ENCODE measurements around the gene SMG9. TPM values are rescaled to one million over a fixed set of nuclear protein-coding genes. Genes with fewer than 3 reads are reported as not detected.

SMG9 gene
- total and polyA plus RNA-seq, 2 of the 13 experiments (the other 11 are each of a cell fraction or from before 2014, with no cell fraction given) = 16.1 to 18.7 TPM

DNA sequence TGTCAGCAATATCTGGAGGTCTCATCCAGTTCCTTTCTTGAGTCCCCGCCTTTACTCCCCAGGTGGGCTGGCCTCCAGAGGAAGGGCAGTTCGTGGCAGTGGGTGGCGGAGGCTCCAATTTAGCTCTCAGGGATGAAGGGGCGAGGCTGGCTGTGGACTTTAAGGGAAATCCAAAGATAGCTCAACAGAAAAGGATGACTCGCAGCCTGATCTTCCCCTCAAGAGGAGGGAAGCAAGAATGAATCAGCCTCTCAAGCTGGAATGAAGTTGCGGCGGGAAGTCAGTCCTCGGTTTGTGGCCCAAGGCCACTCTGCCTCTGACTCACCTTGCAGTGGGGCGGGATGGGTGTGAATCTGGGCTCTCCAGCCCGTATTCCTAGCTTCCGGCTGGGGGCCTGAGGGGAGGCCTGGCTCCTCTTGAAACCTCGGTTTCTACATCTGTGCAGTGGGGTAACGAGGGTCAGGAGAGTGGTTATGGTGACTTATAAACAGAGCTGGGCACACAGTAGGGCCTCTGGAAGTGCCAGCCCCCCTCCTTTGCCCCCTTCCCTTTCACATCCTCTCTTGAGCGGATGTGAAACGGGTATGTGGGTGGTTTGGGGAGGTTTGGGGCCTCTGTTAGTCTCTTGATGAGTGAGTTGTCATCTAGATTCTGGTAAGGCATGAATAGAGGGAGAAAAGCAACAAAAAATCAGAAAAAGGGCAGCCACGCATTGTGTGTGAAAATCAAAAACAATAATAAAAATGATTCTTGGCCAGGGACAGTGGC lies 10.5 kb upstream of the SMG9 start (continued):
- TF ChIP-seq, protein P1, sequence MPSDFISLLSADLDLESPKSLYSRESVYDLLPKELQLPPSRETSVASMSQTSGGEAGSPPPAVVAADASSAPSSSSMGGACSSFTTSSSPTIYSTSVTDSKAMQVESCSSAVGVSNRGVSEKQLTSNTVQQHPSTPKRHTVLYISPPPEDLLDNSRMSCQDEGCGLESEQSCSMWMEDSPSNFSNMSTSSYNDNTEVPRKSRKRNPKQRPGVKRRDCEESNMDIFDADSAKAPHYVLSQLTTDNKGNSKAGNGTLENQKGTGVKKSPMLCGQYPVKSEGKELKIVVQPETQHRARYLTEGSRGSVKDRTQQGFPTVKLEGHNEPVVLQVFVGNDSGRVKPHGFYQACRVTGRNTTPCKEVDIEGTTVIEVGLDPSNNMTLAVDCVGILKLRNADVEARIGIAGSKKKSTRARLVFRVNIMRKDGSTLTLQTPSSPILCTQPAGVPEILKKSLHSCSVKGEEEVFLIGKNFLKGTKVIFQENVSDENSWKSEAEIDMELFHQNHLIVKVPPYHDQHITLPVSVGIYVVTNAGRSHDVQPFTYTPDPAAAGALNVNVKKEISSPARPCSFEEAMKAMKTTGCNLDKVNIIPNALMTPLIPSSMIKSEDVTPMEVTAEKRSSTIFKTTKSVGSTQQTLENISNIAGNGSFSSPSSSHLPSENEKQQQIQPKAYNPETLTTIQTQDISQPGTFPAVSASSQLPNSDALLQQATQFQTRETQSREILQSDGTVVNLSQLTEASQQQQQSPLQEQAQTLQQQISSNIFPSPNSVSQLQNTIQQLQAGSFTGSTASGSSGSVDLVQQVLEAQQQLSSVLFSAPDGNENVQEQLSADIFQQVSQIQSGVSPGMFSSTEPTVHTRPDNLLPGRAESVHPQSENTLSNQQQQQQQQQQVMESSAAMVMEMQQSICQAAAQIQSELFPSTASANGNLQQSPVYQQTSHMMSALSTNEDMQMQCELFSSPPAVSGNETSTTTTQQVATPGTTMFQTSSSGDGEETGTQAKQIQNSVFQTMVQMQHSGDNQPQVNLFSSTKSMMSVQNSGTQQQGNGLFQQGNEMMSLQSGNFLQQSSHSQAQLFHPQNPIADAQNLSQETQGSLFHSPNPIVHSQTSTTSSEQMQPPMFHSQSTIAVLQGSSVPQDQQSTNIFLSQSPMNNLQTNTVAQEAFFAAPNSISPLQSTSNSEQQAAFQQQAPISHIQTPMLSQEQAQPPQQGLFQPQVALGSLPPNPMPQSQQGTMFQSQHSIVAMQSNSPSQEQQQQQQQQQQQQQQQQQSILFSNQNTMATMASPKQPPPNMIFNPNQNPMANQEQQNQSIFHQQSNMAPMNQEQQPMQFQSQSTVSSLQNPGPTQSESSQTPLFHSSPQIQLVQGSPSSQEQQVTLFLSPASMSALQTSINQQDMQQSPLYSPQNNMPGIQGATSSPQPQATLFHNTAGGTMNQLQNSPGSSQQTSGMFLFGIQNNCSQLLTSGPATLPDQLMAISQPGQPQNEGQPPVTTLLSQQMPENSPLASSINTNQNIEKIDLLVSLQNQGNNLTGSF (CRISPR knock-in tag; IDR thresholded peaks at IDR 0.05) = no peak
- TF ChIP-seq ETV5 (CRISPR knock-in tag; IDR thresholded peaks at IDR 0.05; ENCODE audit: borderline replicate concordance) (peak; percentile 42; the same call in 1 of the 2 replicates), ZNF430 (CRISPR knock-in tag; IDR thresholded peaks at IDR 0.05) (no peak), ZNF768 (CRISPR knock-in tag; IDR thresholded peaks at IDR 0.05) (no peak), GABPB1 (CRISPR knock-in tag; IDR thresholded peaks at IDR 0.05) (peak; percentile 17; the same call in 1 of the 2 replicates), SAP130 (CRISPR knock-in tag; IDR thresholded peaks at IDR 0.05; ENCODE audit: low read depth) (peak; percentile 19; the same call in 1 of the 2 replicates), PHF5A (CRISPR knock-in tag; IDR thresholded peaks at IDR 0.05; ENCODE audit: low read depth, unreplicated experiment) (no peak), ZXDC (CRISPR knock-in tag; IDR thresholded peaks at IDR 0.05) (no peak), ZNF510 (CRISPR knock-in tag; IDR thresholded peaks at IDR 0.05; ENCODE audit: low read depth) (no peak), DDIT3 (CRISPR knock-in tag; IDR thresholded peaks at IDR 0.05) (no peak), FOSL2 (CRISPR knock-in tag; IDR thresholded peaks at IDR 0.05) (peak; percentile 85), MTF1 (CRISPR knock-in tag; IDR thresholded peaks at IDR 0.05) (no peak), ZFP62 (CRISPR knock-in tag; IDR thresholded peaks at IDR 0.05) (no peak), ZNF138 (CRISPR knock-in tag; IDR thresholded peaks at IDR 0.05; ENCODE audit: low read depth) (no peak), SMYD3 (CRISPR knock-in tag; IDR thresholded peaks at IDR 0.05) (no peak), FOSL1 (CRISPR knock-in tag; IDR thresholded peaks at IDR 0.05; ENCODE audit: borderline replicate concordance) (no peak), DNMT1 (CRISPR knock-in tag; IDR thresholded peaks at IDR 0.05) (no peak), CENPX (CRISPR knock-in tag; IDR thresholded peaks at IDR 0.05) (no peak), ZKSCAN1 (IDR thresholded peaks at IDR 0.05; ENCODE audit: low read length) (0 out of 2 replicates have a peak, but pooled peaks have one; percentile 56)
- TF ChIP-seq, protein P2, sequence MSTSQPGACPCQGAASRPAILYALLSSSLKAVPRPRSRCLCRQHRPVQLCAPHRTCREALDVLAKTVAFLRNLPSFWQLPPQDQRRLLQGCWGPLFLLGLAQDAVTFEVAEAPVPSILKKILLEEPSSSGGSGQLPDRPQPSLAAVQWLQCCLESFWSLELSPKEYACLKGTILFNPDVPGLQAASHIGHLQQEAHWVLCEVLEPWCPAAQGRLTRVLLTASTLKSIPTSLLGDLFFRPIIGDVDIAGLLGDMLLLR (CRISPR knock-in tag; IDR thresholded peaks at IDR 0.05) = no peak

All from HepG2 (cell line).